NCI-H526 (cell line): ENCODE data around the gene HIVEP3.

Source experiments
- DNase-seq, 2 experiments: peaks; one replicate each; lab custom pipeline; 2025; lab: John Stamatoyannopoulos, UW

Gene HIVEP3

GRCh38 chr1:41874151-41874719, 44.5 kb downstream of the HIVEP3 start:
- peak in 1 of 2 experiments; percentile 33 for DNase-seq

- no peak for DNase-seq
These were observed 46.6 kb downstream of the HIVEP3 start for GRCh38 chr1:41872074-41872473.

DNA sequence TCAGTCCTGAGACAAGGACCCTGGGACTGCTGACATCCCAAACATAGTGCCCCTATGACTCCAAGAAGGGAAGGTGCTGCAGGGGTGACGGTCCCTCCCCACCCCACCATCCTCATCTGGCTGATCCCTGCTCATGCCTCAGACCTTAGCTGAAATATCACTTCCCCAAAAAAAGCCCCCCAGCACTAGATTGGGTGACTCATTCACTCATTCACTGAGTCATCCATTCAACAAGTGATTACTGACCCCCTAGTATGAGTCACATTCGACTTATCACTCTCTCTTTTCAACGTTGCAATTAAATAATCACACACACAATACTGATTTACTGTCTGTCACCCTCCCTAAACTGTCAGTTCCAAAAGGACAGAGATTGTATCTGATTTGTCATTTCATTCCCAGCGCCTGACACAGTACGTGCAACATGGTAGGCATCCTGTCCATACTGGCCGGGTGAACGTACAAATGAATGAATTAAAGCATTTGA, 48.6 kb downstream of the HIVEP3 start:
- DNase-seq: no peak

GRCh38 chr1:41868241-41868998, 50.3 kb downstream of the HIVEP3 start:
- DNase-seq: peak; percentile 98

GRCh38 chr1:41866285-41866684, 52.4 kb downstream of the HIVEP3 start:
- no peak for DNase-seq

- no peak for DNase-seq
These were observed 54.2 kb downstream of the HIVEP3 start for GRCh38 chr1:41864471-41865040.

DNA sequence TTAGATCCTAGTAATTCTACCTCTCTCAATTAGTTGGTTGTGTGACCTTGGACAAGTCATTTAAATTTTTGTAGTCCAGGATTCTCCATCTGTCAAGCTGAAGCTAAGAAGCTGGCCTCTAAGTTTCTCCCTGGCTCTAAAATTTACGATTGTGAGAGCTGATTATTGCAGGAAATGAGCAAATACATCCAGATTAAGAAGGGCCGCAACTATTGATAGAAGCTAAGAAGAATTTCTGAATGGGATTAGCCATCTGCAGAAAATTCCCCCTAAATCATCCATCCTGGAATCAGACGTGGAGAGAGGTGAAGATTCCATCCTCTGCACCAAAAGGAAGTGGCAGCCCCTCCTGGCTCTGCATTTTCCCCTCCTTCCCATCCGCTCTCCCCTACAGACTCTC, 55.0 kb downstream of the HIVEP3 start:
- no peak for DNase-seq

GRCh38 chr1:41862384-41863221, 56.1 kb downstream of the HIVEP3 start:
- DNase-seq: no peak

GRCh38 chr1:41861535-41862383, 57.0 kb downstream of the HIVEP3 start:
- no peak for DNase-seq

DNA sequence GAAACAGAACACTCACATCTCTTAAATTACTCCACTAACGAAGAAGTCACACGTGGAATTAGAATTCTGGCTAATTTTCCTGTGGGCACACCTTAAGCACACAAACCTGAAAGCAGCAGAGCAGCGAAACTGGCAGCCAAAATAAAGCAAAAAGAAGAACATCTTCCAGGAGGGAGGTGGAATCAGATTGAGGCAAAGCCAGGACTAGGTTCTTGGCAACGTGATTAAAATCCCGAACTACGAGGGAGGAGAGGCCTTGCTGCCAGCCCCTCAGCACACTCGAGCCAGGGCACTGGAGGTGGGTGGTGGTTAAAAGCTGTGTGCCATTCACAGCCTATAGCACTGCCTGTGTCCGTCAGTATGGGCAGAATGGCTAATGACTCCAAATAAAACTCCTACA, 58.0 kb downstream of the HIVEP3 start:
- DNase-seq: no peak

DNA sequence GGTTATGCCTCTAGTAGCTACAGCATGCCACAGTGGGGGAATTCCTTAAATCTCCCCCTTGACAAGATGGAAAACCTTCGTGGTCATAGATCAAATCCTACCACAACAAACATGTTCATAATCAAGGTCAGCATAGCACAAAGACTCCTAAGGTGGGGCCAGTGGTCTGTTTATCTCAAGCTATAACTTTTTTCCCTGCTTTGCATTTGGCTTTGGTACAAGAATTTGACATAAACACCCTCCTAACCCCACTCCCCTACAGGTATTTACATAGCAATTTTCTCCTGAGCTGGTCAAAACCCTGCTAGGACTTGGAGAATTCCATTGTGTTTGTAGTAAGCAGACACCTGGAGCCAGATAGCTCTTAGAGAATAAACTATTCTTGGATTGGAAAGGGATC, 58.5 kb downstream of the HIVEP3 start:
- DNase-seq: peak; percentile 88 to 91

- DNase-seq: peak; percentile 70 to 73
These were observed 59.0 kb downstream of the HIVEP3 start for GRCh38 chr1:41859686-41860085.

GRCh38 chr1:41856944-41857285, 61.8 kb downstream of the HIVEP3 start:
- DNase-seq: no peak

GRCh38 chr1:41856151-41856943, 62.4 kb downstream of the HIVEP3 start:
- no peak for DNase-seq

DNA sequence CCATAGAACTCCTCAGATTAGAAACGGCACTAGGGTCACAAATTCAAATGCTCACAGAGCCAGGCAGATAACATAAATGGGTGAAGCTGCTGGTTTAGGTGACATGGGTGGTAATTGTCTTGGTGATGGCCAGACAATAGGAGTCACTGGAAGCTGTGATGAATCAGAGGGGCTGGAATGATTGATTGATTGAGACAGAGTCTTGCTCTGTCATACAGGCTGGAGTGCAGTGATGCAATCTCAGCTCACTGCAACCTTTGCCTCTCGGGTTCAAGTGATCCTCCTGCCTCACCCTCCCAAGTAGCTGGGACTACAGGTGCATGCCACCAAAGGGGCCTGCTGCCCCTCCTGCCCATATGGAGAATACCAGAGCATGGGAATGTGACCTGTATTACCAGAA, 63.0 kb downstream of the HIVEP3 start:
- DNase-seq: no peak

DNA sequence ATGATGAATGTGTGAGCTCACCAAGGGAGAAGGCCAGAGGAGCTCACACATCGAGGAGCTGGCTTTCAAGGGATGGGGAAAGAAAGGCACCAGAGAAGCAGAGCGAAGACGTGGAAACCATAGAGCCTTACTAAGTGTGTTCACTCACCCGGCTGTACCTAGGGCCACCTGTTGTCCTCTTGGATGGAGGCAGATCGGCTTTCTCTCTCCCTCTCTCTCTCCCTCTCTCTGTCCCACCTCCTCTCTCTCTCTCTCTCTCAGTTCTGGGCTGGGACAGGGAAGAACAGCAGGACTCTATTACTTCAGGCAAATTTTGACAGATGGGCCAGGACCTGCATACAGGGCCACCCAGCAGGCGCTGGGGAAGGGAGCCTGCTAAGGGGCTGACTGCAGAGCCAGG, 64.8 kb downstream of the HIVEP3 start:
- no peak for DNase-seq

DNA sequence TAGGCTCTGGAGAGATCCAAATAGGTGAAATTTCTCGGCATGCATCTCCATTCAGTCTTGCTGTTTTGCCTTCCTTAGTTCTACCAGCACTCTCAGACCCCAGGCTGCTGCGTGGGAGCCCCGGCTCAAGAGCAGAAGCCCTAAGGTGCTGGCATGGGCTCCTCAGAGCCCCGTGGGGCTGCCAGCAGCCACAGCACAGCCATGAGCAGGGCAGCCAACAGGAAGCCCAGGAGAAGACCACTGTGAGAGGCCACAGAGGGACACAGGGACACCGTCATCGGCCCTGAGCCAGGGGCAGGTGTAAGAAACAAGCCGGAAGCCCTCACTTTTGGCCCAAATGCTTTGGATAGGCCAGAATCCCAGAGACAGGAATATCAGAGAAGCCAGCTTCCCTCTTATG, 66.6 kb downstream of the HIVEP3 start:
- no peak for DNase-seq

DNA sequence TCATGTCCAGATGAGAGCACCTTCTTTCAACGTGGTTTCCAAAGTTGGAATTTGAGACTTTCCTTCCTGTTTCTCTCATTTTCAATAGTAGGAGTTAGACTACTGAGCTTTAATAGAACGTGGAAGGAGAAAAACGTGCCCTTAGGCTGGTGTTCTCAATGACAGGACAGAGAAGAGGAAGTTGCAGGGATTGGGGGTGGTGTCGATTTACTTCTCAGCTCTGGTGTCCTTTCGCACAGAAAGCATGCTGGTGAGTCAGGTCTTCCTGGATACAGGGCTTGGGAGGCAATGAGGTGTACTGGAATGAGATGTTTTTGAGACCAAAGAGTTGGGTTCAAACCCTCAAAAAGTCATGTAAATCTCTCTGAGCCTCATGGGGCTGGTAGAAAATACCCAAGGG, 67.1 kb downstream of the HIVEP3 start:
- no peak for DNase-seq

- DNase-seq: no peak
These were observed 68.7 kb downstream of the HIVEP3 start for GRCh38 chr1:41850029-41850428.

- no peak for DNase-seq
These were observed 69.4 kb downstream of the HIVEP3 start for GRCh38 chr1:41849211-41849759.
